Middle frontal gyrus (tissue), 1 donor: ENCODE measurements around the gene SOX3.

Experiments
- DNase-seq: peaks from one replicate; pipeline ENCODE4 v3.0.0-alpha.2; 2015; ENCODE audit warnings: low spot score; ENCODE audit errors: extremely low spot score

The SOX3 gene

DNA sequence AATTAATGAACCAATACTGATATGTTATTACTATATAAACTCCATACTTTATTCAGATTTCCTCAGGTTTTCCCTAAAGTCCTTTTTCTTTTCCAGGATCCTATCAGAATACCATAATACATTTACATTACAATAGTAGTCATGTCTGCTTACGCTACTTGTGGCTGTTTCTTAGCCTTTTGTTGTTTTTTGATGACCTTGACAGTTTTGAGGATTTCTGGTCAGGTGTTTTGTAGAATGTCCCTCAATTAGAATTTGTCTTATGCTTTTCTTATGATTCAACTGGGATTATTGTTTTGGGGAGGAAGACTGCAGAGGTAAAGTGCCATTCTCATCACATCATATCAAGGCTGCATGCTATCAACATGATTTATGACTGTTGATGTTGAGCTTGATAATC, 9.1 kb downstream of the SOX3 start:
- no peak for DNase-seq

DNA sequence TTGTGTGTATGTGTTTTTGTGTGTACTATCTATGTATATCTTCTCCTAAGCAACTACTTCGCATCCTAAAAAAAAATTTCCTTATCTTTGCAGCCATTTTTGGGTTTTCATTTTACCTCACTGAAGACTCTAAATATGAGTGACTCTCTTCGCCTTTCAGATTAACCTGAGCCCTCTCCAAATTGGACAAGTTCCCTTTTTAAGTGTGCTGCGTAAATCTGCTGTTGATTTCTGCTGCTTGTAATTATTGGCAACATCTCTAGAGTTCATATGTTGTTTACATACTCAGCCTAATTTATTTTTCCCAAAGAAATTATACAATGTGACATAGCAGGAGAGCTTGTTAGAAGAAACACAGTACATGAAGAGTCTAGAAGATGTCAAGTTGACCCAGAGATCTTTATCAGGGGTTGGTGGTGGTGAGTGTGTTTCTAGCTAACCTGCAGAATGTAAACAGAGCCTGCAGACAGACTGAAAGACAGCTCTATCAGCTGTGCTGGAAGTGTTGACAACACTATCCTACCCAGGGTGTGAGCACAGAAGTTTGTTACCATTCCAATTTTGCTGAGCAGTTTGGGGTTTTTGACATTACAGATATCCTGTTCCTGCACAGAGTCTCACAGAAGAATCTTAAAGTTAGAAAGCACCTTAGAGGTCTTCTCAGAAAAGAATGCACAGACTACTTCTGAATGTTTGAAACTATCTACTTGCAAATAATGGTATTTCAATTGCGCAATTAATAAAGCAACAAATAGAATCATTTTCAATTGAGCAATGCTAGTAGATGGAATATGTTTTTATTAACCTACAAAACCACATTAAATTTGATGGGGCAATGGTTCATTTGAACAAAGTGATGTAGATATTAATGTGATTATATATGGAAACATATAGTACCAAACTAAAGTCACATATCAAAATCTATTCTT, 12.5 kb downstream of the SOX3 start:
- no peak for DNase-seq

DNA sequence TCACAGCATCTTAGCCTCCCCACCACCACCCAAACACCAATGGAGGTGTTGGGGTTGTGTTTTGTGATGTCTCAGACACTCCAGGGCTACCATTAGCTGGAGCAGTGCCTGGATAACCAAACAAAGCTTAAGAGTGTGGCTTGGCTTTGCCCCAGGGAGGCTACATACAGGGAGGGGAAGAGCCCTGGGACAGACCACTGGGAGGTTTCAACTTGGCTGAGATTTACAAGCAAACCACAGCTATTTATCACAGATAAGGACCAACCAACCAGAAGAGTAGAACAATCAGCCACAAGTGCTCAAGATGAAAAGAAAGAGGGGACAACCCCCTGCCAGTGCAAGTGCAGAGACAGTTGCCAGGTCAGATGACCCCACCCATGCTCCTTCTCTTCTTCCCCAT, 24.1 kb downstream of the SOX3 start:
- no peak for DNase-seq

DNA sequence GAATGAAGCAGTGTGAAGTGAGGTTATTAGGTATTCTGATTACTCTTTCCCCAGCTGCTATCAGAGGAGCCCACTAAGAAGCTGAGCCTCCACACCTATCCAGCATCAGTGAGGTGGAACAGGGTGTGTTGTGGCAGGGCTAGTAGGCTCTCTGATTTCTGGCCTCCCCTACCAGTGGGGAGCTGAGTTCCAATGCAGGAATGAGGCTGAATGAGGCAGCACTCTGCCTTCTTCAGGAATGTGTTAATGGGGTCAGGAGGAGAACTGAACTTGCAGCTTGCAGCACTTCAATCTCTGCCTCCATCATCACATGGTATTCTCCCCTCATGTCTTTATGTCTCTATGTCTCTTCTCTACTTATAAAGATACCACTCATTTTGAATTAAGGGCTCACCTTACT, 26.9 kb downstream of the SOX3 start:
- DNase-seq, result no peak

DNA sequence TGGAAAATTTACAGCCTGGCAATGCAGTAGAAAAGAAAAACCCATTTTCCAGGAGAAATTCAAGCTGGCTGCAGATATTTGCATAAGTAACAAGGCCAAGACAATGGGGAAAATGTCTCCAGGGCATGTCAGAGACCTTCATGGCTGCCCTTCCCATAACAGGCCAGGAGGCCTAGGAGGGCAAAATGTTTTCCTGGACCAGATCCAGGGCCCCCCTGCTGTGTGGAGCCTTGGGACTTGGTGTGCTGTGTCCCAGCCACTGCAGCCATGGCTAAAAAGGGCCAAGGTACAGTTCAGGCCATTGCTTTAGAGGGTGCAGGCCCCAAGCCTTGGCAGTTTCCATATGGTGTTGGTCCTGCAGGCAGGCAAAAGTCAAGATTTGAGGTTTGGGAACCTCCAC, 29.8 kb downstream of the SOX3 start:
- no peak for DNase-seq

DNA sequence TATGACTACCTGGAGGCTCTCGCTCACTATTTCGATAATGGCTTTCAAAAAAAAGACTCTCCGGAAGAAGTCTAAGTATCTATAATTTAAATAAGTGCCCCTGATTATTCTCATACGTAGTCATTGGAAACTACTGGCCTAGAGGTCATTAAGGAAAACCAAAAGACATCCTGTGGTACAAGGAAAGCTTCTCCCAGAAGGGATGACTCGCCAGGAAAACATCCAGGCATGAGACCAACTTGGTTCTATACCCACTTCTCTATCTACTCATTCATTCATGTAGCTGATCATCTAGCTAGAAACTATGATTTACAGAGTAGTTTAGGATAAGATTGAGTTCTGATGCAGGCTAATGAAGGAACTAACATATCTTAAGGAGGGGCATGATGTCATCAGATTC, 37.7 kb downstream of the SOX3 start:
- DNase-seq, result no peak
